ENCODE measurements around the gene TAPT1. TPM values are rescaled to one million over a fixed set of nuclear protein-coding genes. Genes with fewer than 3 reads are reported as not detected.

Gene TAPT1
- total and polyA plus RNA-seq, 2 donors (not counting 3 experiments of a cell fraction or from before 2014, with no cell fraction given) = 6.9 to 17.5 TPM

- ChIA-PET CTCF (no interaction called here), POLR2A (no interaction called here)
- no peak overlapping the region for H3K9ac ChIP-seq (replicated peaks; ENCODE audit: extremely low read depth, insufficient read depth, low read length)
- H3K36me3 ChIP-seq (ENCODE audit: control insufficient read depth in 2 of 2, extremely low read depth in 1 of 2, insufficient read depth in 2 of 2, low read length in 2 of 2) = no peaks in the 10 kb centered on the region
- no peaks in the 10 kb centered on the region for H3K9me1 ChIP-seq (replicated peaks; ENCODE audit: control insufficient read depth, extremely low read depth, insufficient read depth, low read length)
- no peaks in the 10 kb centered on the region for H3K79me2 ChIP-seq (ENCODE audit: control insufficient read depth, insufficient read depth, low read length)
- peaks cover 0 to 6% of the 10 kb centered on the region in 2 experiments for H3K27me3 ChIP-seq (ENCODE audit: control insufficient read depth in 2 of 2, insufficient read depth in 2 of 2, low read length in 2 of 2)
- DNase-seq (ENCODE audit: low read depth, low spot score) (no peak), FAIRE-seq (no peak)
- intact Hi-C loops (cut with micrococcal nuclease) (no loop called here), dilution Hi-C loops (cut with MboI; ENCODE audit: extremely low pct_ligation_motif_present, low sequenced_read_pairs) (no loop called here)
- H3K27ac ChIP-seq (ENCODE audit: insufficient read depth, low read depth, low read length) = no peak overlapping the region
- H3K9me3 ChIP-seq (replicated peaks; ENCODE audit: control insufficient read depth, insufficient read depth, low read length) = no peaks in the 10 kb centered on the region
- H4K20me1 ChIP-seq (replicated peaks; ENCODE audit: control insufficient read depth, extremely low read depth, insufficient read depth, low read length) = no peaks in the 10 kb centered on the region
- no peak overlapping the region for H3K4me3 ChIP-seq (replicated peaks in 1 of 3; ENCODE audit: insufficient read depth in 1 of 3, low read depth in 1 of 3, low read length in 3 of 3)
- TF ChIP-seq POLR2A (IDR thresholded peaks at IDR 0.05; ENCODE audit: low read depth, low read length) = no peak
- no peak for TF ChIP-seq EZH2 (IDR thresholded peaks at IDR 0.05; ENCODE audit: borderline replicate concordance, low read depth, low read length, severe bottlenecking)
- TF ChIP-seq JUN (IDR thresholded peaks at IDR 0.05; ENCODE audit: borderline replicate concordance, insufficient read depth, insufficient read length, low read depth) = no peak
- no peak for TF ChIP-seq MAX (IDR thresholded peaks at IDR 0.05; ENCODE audit: insufficient read depth, insufficient read length)
- TF ChIP-seq GATA2 (IDR thresholded peaks at IDR 0.05; ENCODE audit: insufficient read depth, insufficient read length, low read depth, low read length) = no peak
- no peak for TF ChIP-seq CTCF (IDR thresholded peaks at IDR 0.05; ENCODE audit: extremely low read depth in 1 of 2, insufficient read depth in 1 of 2, low read depth in 1 of 2, low read length in 2 of 2)
- no peak for TF ChIP-seq MYC (IDR thresholded peaks at IDR 0.05; ENCODE audit: low read depth, low read length)
- TF ChIP-seq FOS (IDR thresholded peaks at IDR 0.05; ENCODE audit: borderline replicate concordance, insufficient read depth, low read length) = no peak
- TF ChIP-seq POLR2AphosphoS5 (IDR thresholded peaks at IDR 0.05; ENCODE audit: insufficient read depth, low read depth, low read length) = no peak
- H2AFZ ChIP-seq (ENCODE audit: low read depth, low read length) = no peak overlapping the region
- H3K4me2 ChIP-seq (ENCODE audit: insufficient read depth, low read length) = no peak overlapping the region
- H3K4me1 ChIP-seq (ENCODE audit: control insufficient read depth, extremely low read depth, insufficient read depth, low read length) = peaks cover 11% of the 10 kb centered on the region
- BruUV-seq (replicated peaks) = no TSS peak
Observed at GRCh38 chr4:16136827-16137226, 89.4 kb downstream of the TAPT1 start.
